Measurements from ENCODE around the gene MRC2. TPM values are rescaled to one million over a fixed set of nuclear protein-coding genes. Genes with fewer than 3 reads are reported as not detected.
"Not testable (repeated sequence)": the region's sequence is repeated elsewhere in the genome, so short reads cannot be mapped to it uniquely, and the experiment has no call there.

MRC2 gene, protein sequence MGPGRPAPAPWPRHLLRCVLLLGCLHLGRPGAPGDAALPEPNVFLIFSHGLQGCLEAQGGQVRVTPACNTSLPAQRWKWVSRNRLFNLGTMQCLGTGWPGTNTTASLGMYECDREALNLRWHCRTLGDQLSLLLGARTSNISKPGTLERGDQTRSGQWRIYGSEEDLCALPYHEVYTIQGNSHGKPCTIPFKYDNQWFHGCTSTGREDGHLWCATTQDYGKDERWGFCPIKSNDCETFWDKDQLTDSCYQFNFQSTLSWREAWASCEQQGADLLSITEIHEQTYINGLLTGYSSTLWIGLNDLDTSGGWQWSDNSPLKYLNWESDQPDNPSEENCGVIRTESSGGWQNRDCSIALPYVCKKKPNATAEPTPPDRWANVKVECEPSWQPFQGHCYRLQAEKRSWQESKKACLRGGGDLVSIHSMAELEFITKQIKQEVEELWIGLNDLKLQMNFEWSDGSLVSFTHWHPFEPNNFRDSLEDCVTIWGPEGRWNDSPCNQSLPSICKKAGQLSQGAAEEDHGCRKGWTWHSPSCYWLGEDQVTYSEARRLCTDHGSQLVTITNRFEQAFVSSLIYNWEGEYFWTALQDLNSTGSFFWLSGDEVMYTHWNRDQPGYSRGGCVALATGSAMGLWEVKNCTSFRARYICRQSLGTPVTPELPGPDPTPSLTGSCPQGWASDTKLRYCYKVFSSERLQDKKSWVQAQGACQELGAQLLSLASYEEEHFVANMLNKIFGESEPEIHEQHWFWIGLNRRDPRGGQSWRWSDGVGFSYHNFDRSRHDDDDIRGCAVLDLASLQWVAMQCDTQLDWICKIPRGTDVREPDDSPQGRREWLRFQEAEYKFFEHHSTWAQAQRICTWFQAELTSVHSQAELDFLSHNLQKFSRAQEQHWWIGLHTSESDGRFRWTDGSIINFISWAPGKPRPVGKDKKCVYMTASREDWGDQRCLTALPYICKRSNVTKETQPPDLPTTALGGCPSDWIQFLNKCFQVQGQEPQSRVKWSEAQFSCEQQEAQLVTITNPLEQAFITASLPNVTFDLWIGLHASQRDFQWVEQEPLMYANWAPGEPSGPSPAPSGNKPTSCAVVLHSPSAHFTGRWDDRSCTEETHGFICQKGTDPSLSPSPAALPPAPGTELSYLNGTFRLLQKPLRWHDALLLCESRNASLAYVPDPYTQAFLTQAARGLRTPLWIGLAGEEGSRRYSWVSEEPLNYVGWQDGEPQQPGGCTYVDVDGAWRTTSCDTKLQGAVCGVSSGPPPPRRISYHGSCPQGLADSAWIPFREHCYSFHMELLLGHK (N-terminal part only)
- 18.1 TPM for total RNA-seq
- long read RNA-seq, partial matches to known transcripts: 40 of 42 reads
- long read RNA-seq, other reads (novel, unspliced or antisense): 1 of 42 reads

DNA sequence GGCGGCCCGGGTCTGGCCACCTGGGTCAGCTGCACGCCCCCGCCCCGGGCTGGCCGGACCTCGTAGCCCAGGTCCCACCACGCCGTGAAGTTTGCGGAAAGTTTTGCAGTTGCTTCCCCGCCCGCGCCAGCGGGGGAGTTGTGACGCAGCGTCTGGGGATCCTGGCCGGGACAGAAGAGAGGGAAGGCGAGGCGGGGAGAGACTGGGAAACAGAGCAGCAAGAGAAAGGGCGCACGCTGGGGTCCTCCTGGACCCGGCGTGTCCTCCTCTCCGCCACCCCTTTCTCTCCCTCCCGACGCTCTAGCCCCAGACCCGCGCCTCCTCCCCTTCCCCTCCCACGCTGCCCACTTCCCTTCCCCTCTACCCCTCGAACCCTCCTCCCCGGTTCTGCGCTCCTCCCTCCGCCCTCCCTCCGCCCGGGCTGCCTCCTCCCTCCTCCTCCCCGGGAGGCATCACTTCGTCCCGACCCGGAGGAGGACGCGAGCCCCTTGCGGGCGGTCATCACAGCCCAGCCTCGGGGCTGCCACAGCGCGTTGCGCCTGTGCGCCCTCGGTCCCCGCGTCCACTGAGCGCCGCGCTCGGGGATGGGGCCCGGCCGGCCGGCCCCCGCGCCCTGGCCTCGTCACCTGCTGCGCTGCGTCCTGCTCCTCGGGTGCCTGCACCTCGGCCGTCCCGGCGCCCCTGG is at the start of gene MRC2:
Gene MRC2, plus strand, starts transcription at position 452 of the 685 bp plus-strand sequence. Its CDS starts 133 bp downstream, at position 585.
- intact Hi-C loops (cut with micrococcal nuclease): no loop called here
- ATAC-seq (peak; percentile 75), DNase-seq (peak; percentile 81)

GRCh38 chr17:62578757-62579487 is 48.5 kb upstream of the MRC2 start:
- intact Hi-C loops (cut with micrococcal nuclease): no loop called here
- no peak for ATAC-seq

DNA sequence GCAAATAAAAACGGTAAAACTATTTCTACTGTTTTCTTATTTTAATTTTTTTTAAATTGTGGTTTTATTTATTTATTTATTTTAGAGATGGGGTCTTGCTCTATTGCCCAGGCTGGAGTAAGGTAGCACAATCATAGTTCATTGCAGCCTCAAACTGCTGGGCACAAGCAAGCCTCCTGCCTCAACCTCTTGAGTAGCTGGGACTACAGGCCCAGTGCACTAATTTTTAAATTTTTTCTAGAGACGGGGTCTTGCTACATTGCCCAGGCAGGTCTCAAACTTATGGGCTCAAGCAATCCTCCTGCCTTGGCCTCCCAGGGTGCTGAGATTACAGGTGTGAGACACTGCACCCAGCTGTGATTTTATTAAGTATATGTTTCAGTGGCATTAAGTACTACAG is 46.5 kb upstream of the MRC2 start:
- ATAC-seq (no peak), DNase-seq (no peak)
- intact Hi-C loops (cut with micrococcal nuclease): no loop called here

More at GRCh38 chr17:62578757-62579487, 48.5 kb upstream of the MRC2 start:
- no peak for DNase-seq

DNA sequence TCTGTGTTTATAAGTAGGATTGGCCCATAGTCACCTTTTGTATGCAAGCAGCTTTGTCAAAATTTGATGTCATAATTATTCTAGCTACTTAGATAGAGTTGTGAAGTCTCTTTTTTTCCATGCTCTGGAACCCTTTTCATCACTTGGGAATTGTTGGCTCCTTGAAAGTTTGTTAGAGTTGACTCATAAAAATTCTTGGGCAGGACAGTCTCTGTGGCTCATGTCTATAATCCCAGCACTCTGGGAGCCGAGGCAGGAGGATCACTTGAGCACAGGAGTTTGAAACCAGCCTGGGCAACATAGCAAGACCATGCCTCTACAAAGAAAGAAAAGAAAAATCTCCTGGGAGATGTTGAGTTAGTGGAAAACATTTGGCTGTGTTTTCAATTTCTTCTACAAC is 45.7 kb upstream of the MRC2 start:
- ATAC-seq: peak; percentile 51
- DNase-seq: no peak
- intact Hi-C loops (cut with micrococcal nuclease): no loop called here

DNA sequence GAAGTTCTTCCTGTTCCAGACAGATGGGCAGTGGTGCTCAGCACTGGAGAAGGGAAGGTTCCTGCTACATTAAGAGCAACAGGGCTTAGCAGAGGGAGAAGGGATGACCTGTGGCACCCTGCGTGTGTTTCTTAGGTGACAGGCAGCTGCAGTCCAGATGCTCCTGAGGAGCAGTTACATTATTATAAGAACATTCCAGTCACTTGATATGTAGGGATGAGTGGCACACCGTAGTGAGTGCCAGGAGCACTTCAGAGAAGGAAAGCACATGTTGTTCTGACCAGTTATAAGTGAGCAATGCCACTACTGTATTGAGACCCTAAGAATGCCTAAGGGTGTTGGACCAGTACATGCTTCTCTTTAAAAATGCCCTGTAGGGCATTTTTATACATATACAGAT is 39.9 kb upstream of the MRC2 start:
- ATAC-seq (peak; percentile 91), DNase-seq (peak; percentile 37)
- intact Hi-C loops (cut with micrococcal nuclease): no loop called here

DNA sequence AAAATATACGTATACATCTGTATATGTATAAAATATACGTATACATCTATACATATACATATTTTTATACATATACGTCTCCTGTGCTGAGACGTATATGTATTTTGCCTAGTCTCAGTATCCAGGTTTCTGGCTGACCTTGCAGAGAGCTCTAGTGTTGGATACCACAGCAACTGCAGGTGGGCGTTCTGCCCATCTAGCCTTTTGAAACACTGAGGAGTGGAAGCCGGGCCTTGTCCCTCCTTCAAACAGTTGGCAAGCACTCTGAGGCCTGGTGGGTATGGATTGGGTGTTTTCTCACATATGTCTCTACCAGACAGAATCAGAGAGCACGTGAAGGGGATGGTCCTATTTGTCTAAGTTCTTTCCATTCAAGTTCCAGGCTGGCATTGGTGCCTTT is 39.4 kb upstream of the MRC2 start:
- intact Hi-C loops (cut with micrococcal nuclease): no loop called here
- ATAC-seq (peak; percentile 48), DNase-seq (no peak)

- intact Hi-C loops (cut with micrococcal nuclease): no loop called here
- ATAC-seq: peak; percentile 58
Observed at GRCh38 chr17:62591333-62591732, 36.1 kb upstream of the MRC2 start.

GRCh38 chr17:62591822-62592221 is 35.6 kb upstream of the MRC2 start:
- intact Hi-C loops (cut with micrococcal nuclease); DNase-seq; ATAC-seq: not testable (repeated sequence)

More at GRCh38 chr17:62591333-62591732, 36.1 kb upstream of the MRC2 start:
- peak; percentile 40 for DNase-seq

- DNase-seq (no peak), ATAC-seq (no peak)
- intact Hi-C loops (cut with micrococcal nuclease): no loop called here
Observed at GRCh38 chr17:62592341-62593099, 35.0 kb upstream of the MRC2 start.

DNA sequence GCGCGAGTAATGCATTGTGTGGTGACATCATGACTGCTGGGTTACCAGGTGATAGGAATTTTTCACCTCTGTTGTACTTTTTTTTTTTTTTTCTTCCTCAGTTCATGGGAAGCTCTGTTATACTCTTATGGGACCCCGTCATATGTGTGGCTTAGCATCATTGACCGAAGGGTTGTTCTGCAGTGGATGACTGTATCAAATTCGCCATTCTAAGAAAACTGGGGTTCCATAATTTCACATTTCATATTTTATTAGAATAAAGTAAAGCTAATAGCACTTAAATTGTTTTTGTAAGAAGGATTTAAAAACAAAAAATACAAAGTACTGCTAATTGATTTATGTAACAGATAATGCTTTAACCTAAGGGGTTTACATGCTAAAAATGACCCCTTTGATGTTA is 32.0 kb upstream of the MRC2 start:
- DNase-seq: no peak
- no peak for ATAC-seq
- intact Hi-C loops (cut with micrococcal nuclease): no loop called here

DNA sequence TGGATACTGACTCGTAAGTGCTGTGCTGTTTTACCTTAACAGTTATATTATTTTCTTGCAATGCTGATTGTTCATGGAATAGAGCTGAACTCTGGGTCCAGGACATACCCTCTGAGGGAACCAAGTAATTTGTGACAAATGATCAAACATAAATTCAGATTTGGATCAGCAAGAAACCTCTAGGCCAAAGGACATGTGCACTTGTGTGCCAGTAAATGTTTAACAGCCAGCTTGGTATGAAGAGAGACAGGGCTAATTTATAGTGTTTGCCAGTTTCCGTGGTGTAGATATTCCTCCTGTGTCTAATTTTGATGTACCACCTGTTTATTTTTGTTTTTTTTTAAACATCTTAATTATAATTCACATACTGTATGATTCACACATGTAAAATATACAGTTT is 30.8 kb upstream of the MRC2 start:
- ATAC-seq (no peak), DNase-seq (no peak)
- intact Hi-C loops (cut with micrococcal nuclease): no loop called here

GRCh38 chr17:62597150-62597549 is 30.3 kb upstream of the MRC2 start:
- DNase-seq: no peak

GRCh38 chr17:62597920-62598319 is 29.6 kb upstream of the MRC2 start:
- DNase-seq (no peak), ATAC-seq (peak; percentile 65)
- intact Hi-C loops (cut with micrococcal nuclease): no loop called here

More at GRCh38 chr17:62597150-62597549, 30.3 kb upstream of the MRC2 start:
- intact Hi-C loops (cut with micrococcal nuclease): no loop called here
- no peak for ATAC-seq

DNA sequence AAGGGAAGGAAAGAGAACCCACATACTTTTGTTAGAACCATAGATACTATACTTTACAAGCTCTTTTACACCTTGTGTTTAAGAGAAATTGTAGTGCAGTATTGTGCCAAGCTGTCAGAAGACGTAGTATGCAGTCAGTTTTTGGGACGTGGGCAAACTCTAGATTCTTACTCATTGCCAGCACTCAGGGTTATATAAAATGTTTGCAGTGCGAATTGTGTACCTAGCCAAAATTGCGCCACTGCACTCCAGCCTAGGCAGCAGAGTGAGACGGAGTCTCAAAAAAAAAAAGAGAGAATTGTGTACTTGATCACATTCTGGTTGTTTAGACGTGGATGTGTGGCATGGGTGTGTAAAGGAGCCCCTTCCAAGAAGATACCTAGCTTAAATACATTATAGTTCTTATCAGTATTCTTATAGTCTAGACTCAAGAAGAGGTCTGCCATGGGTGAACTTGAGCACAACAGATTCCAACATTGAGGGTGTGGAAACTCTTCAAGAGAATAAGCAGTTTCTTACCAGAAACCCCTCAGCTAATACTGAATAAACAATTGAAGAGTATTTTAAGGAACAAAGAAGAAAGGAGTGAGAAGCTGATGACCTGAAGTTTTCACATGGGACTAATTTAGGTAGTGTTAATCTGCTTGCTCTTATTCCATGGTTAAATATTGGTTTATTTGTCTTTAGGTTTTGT is 27.4 kb upstream of the MRC2 start:
- DNase-seq: no peak
- no peak for ATAC-seq
- intact Hi-C loops (cut with micrococcal nuclease): no loop called here

GRCh38 chr17:62600805-62601204 is 26.7 kb upstream of the MRC2 start:
- ATAC-seq: peak; percentile 11
- intact Hi-C loops (cut with micrococcal nuclease): no loop called here
- DNase-seq: no peak

GRCh38 chr17:62601471-62601870 is 26.0 kb upstream of the MRC2 start:
- intact Hi-C loops (cut with micrococcal nuclease): no loop called here
- DNase-seq (no peak), ATAC-seq (peak; percentile 63)

DNA sequence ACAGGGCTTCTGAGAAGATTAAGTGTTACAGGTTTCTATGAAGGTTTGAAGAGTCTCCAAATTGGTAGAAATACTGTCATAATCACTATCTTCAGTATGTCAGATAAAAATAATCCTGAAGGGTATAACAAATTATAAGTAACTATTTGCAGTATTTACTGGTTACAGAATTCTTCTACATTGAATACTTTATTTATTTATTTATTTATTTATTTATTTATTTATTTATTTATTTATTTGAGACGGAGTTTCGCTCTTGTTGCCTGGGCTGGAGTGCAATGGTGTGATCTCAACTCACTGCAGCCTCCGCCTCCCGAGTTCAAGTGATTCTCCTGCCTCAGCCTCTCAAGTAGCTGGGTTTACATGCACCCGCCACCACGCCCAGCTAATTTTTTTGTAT is 23.7 kb upstream of the MRC2 start:
- DNase-seq; intact Hi-C loops (cut with micrococcal nuclease); ATAC-seq: not testable (repeated sequence)

Data from left ventricle myocardium superior (tissue), 1 donor.